IPS-18a (cell line): ENCODE results near the gene GAB2.

Experiments used
- H3K27ac ChIP-seq: one replicate; pipeline ENCODE4 v1.5.1; 2013; ENCODE audit warnings: low read length
- H3K27me3 ChIP-seq: one replicate; pipeline ENCODE4 v1.6.1; 2013; ENCODE audit warnings: mild to moderate bottlenecking, low read length; ENCODE audit not compliant: control insufficient read depth, insufficient read depth
- H3K36me3 ChIP-seq: one replicate; pipeline ENCODE4 v1.6.1; 2013; ENCODE audit warnings: low read depth, low read length; ENCODE audit not compliant: control insufficient read depth
- H3K4me1 ChIP-seq: one replicate; pipeline ENCODE4 v1.6.1; 2013; ENCODE audit warnings: low read depth, low read length; ENCODE audit not compliant: control insufficient read depth
- H3K4me3 ChIP-seq: one replicate; pipeline ENCODE4 v1.5.1; 2013; ENCODE audit warnings: low read length
- H3K9ac ChIP-seq: one replicate; pipeline ENCODE4 v1.6.1; 2013; ENCODE audit warnings: mild to moderate bottlenecking, low read length, moderate library complexity
- H3K9me3 ChIP-seq: one replicate; pipeline ENCODE4 v1.6.1; 2013; ENCODE audit warnings: low read depth, low read length; ENCODE audit not compliant: control insufficient read depth

GAB2 gene

GRCh38 chr11:78199653-78200015 is 218.0 kb downstream of the GAB2 start:
- H3K4me3 ChIP-seq = no peak overlapping the region
- no peak overlapping the region for H3K27ac ChIP-seq
- no peak overlapping the region for H3K9ac ChIP-seq
- H3K36me3 ChIP-seq = no peaks in the 10 kb centered on the region
- H3K4me1 ChIP-seq = no peaks in the 10 kb centered on the region
- no peaks in the 10 kb centered on the region for H3K27me3 ChIP-seq
- H3K9me3 ChIP-seq = no peaks in the 10 kb centered on the region

GRCh38 chr11:78199015-78199652 is 218.5 kb downstream of the GAB2 start:
- H3K27me3 ChIP-seq = no peaks in the 10 kb centered on the region
- no peak overlapping the region for H3K27ac ChIP-seq
- H3K9ac ChIP-seq = no peak overlapping the region
- H3K36me3 ChIP-seq = no peaks in the 10 kb centered on the region
- H3K4me3 ChIP-seq = no peak overlapping the region
- no peaks in the 10 kb centered on the region for H3K9me3 ChIP-seq
- H3K4me1 ChIP-seq = no peaks in the 10 kb centered on the region

DNA sequence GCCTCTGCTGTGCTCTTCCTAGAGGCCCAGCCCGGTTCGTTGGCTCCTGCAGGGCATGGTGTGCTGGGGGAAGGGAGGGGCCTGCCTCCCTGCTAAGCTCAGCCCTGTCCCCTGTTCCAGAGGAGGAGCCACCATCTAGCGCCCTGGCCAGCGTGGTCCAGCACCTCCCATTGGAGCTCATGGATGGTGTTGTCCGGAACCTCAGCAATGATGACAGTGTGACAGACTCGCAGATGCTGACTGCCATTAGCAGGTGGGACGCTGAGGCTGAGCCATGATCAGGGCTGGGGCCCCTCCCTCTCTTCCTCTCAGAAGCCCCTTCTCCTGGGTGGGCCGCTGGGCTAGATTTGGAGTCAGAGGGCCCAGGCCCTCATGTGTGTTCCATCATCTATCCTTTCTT is 219.8 kb downstream of the GAB2 start:
- Histone ChIP-seq H3K4me3 (no peak overlapping the region), H3K27ac (no peak overlapping the region), H3K36me3 (no peaks in the 10 kb centered on the region), H3K4me1 (no peaks in the 10 kb centered on the region), H3K27me3 (no peaks in the 10 kb centered on the region), H3K9ac (no peak overlapping the region), H3K9me3 (no peaks in the 10 kb centered on the region)

GRCh38 chr11:78196661-78197091 is 220.9 kb downstream of the GAB2 start:
- Histone ChIP-seq H3K27me3 (no peaks in the 10 kb centered on the region), H3K4me1 (no peaks in the 10 kb centered on the region), H3K4me3 (no peak overlapping the region), H3K36me3 (no peaks in the 10 kb centered on the region), H3K9me3 (no peaks in the 10 kb centered on the region), H3K9ac (no peak overlapping the region), H3K27ac (no peak overlapping the region)

DNA sequence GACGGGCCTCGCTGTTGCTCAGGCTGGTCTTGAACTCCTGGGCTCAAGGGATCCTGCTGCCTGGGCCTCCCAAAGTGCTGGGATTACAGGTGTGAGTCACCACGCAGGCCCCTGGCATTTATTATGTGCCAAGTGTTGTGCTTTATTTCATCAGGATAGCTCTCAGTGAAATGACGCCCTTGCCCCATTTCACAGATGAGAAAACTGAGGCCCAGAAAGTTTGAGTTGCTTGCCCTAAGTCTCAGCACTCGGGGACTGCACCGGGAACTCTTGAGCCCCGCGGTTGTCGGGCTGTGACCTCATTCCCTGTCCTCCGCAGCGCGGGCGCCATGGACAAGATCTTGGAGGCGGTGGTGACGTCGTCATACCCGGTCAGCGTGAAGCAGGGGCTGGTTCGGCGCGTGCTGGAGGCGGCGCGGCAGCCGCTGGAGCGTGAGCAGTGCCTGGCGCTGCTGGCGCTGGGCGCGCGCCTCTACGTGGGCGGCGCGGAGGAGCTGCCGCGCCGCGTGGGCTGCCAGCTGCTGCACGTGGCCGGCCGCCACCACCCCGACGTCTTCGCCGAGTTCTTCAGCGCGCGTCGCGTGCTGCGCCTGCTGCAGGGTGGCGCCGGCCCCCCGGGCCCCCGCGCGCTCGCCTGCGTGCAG is 221.6 kb downstream of the GAB2 start:
- no peaks in the 10 kb centered on the region for H3K9me3 ChIP-seq
- no peak overlapping the region for H3K4me3 ChIP-seq
- H3K27me3 ChIP-seq = no peaks in the 10 kb centered on the region
- H3K36me3 ChIP-seq = no peaks in the 10 kb centered on the region
- H3K4me1 ChIP-seq = no peaks in the 10 kb centered on the region
- H3K9ac ChIP-seq = no peak overlapping the region
- no peak overlapping the region for H3K27ac ChIP-seq

- Histone ChIP-seq H3K27ac (no peak overlapping the region), H3K9me3 (no peaks in the 10 kb centered on the region), H3K9ac (no peak overlapping the region), H3K4me3 (no peak overlapping the region), H3K4me1 (no peaks in the 10 kb centered on the region), H3K27me3 (no peaks in the 10 kb centered on the region), H3K36me3 (no peaks in the 10 kb centered on the region)
Measured at GRCh38 chr11:78194490-78194889, 223.1 kb downstream of the GAB2 start.

GRCh38 chr11:78193806-78194205 is 223.8 kb downstream of the GAB2 start:
- Histone ChIP-seq H3K4me1 (no peaks in the 10 kb centered on the region), H3K27me3 (no peaks in the 10 kb centered on the region), H3K36me3 (no peaks in the 10 kb centered on the region), H3K27ac (no peak overlapping the region), H3K4me3 (no peak overlapping the region), H3K9me3 (no peaks in the 10 kb centered on the region), H3K9ac (no peak overlapping the region)

DNA sequence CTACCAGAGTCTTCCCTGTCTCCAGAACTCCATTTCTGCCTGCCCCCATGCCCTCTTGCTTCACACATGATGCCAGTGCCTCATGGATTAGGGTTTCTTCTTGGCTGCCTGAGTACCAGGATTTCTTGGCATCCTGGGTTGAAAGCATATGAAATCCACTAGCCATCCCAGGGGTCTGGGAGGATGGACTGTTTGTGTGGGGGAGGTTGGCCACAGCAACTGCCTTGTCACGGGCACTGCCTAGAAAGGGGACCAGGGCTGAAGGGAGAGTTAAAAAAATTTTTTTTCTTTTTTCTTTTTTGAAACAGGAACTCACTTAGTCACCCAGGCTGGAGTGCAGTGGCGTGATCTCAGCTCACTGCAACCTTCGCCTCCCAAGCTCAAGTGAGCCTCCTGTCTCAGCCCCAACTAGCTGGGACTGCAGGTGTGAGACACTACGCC is 224.7 kb downstream of the GAB2 start:
- H3K27me3 ChIP-seq = no peaks in the 10 kb centered on the region
- no peaks in the 10 kb centered on the region for H3K9me3 ChIP-seq
- H3K27ac ChIP-seq = no peak overlapping the region
- no peak overlapping the region for H3K4me3 ChIP-seq
- no peaks in the 10 kb centered on the region for H3K36me3 ChIP-seq
- H3K4me1 ChIP-seq = no peaks in the 10 kb centered on the region
- H3K9ac ChIP-seq = no peak overlapping the region

DNA sequence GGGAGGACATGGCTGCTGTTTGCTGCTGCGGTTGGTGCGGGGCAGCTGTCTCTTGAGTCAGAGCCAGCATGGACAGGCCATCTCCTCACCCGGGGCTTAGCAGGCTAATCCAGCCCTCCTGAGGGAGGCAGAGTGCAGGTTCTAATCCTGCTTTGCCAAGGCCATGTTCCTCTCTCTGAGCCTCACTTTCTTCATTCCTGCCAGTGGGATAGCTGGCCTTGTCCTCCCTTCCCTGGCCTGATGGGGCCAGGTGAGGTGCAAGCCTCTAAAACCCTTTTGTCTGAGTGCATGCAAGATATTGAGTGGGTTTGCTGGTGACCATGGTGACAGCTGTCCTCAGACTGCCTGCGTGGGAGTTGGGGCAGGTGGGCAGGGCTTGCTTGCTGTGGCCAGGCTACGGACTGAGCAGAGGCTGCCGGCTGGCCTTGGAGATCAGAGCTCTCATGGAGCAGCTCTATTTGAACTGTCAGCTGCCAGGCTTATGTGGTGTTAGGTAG is 225.3 kb downstream of the GAB2 start:
- H3K4me1 ChIP-seq = peaks cover 4% of the 10 kb centered on the region
- no peaks in the 10 kb centered on the region for H3K36me3 ChIP-seq
- H3K27ac ChIP-seq = no peak overlapping the region
- H3K4me3 ChIP-seq = no peak overlapping the region
- H3K9me3 ChIP-seq = no peaks in the 10 kb centered on the region
- H3K27me3 ChIP-seq = no peaks in the 10 kb centered on the region
- H3K9ac ChIP-seq = no peak overlapping the region

GRCh38 chr11:78190871-78191538 is 226.6 kb downstream of the GAB2 start:
- Histone ChIP-seq H3K9me3 (no peaks in the 10 kb centered on the region), H3K4me1 (peaks cover 4% of the 10 kb centered on the region), H3K4me3 (no peak overlapping the region), H3K27ac (no peak overlapping the region), H3K27me3 (no peaks in the 10 kb centered on the region), H3K9ac (no peak overlapping the region), H3K36me3 (no peaks in the 10 kb centered on the region)

- Histone ChIP-seq H3K27ac (no peak overlapping the region), H3K4me3 (no peak overlapping the region), H3K9ac (no peak overlapping the region), H3K4me1 (peaks cover 4% of the 10 kb centered on the region), H3K36me3 (no peaks in the 10 kb centered on the region), H3K27me3 (no peaks in the 10 kb centered on the region), H3K9me3 (no peaks in the 10 kb centered on the region)
Measured at GRCh38 chr11:78190374-78190773, 227.2 kb downstream of the GAB2 start.
